Skeletal muscle tissue (tissue), 1 donor: ENCODE data around the gene ACSF3. TPM values are rescaled to one million over a fixed set of nuclear protein-coding genes. Genes with fewer than 3 reads are reported as not detected.

Experiments used
- total RNA-seq: library from RNA; depleted of rRNA; stranded (reverse); fragments of >200 nt; gene quantifications from one replicate; pipeline ENCODE4 v1.2.3, GENCODE V29; 2014

Gene ACSF3
- total RNA-seq, 1 donor from 2014 or later: 12.5 TPM

Other genes starting within 250 kb of the ACSF3 start
- 9.9 TPM for gene GALNS, start 236.9 kb upstream of the ACSF3 start, total RNA-seq
- 29.2 TPM for gene TRAPPC2L, start 236.7 kb upstream of the ACSF3 start, total RNA-seq
- not detected for gene PABPN1L, start 227.2 kb upstream of the ACSF3 start, total RNA-seq
- gene CBFA2T3, start 116.6 kb upstream of the ACSF3 start, total RNA-seq: 2.1 TPM
- gene CDH15, start 77.9 kb downstream of the ACSF3 start, total RNA-seq: 124 TPM
- not detected for gene SLC22A31, start 106.7 kb downstream of the ACSF3 start, total RNA-seq
- 4.7 TPM for gene ZNF778, start 123.9 kb downstream of the ACSF3 start, total RNA-seq